Right atrium auricular region (tissue), 2 donors: ENCODE measurements around the gene PLOD2. TPM values are rescaled to one million over a fixed set of nuclear protein-coding genes. Genes with fewer than 3 reads are reported as not detected.

Source experiments
- DNase-seq: peaks from one replicate; pipeline ENCODE4 v3.0.0-alpha.2; 2019; ENCODE audit warnings: low spot score
- H3K27ac ChIP-seq, 2 donors: fragments of 200-600 bp; sonication (generic); 1 replicate in 1 of 2; 2 replicates in 1 of 2; pipeline ENCODE4 v1.5.1; 2016 to 2019
- H3K27me3 ChIP-seq, 2 donors: fragments of 200-600 bp; sonication (generic); one replicate each; pipeline versions ENCODE4 v1.5.1 to v1.6.0; 2017 to 2019
- H3K36me3 ChIP-seq: fragments of 200-600 bp; sonication (generic); one replicate; pipeline ENCODE4 v1.5.1; 2016
- H3K4me1 ChIP-seq, 2 donors: fragments of 200-600 bp; sonication (generic); one replicate each; pipeline versions ENCODE4 v1.5.1 to v1.6.0; 2017 to 2019
- H3K4me3 ChIP-seq, 2 donors: fragments of 200-600 bp; sonication (generic); 1 replicate in 1 of 2; 2 replicates in 1 of 2; pipeline ENCODE4 v1.5.1; 2017 to 2019; ENCODE audit warnings: mild to moderate bottlenecking in 1 of 2, moderate library complexity in 1 of 2
- H3K9me3 ChIP-seq, 2 donors: fragments of 200-600 bp; sonication (generic); one replicate each; pipeline ENCODE4 v1.5.1; 2019
- total RNA-seq, 2 donors: library from RNA; depleted of rRNA; stranded (reverse); fragments of >200 nt; gene quantifications; one replicate each; pipeline ENCODE4 v1.1.0, GENCODE V29; 2016
- TF ChIP-seq, protein P1 (sequence below), 2 donors: fragments of 200-600 bp; sonication (generic); IDR thresholded peaks; one replicate each; pipeline ENCODE4 v1.5.1; 2019; ENCODE audit warnings: antibody characterized with exemption in 2 of 2

PLOD2 gene
- total RNA-seq, 2 donors from 2014 or later: 18.2 to 30.5 TPM

DNA sequence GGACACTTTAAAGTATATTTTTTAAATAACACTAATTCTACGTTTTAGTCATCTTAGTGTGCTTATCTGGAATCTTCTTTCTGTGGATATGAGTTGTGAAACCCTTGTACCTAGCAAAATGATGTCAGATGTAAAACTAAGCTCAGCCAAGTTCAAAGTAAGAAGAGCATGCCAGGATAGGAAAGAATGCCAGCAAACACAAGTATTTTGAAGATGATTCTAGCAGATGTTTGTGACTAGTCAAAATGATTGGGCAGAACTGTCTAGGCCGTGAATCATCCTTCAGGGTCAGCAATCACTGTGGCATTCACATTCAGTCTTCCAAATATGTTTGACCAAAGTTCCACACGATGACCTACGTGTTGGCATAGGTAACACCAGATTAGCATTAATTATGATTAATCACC is 5.4 kb upstream of the PLOD2 start:
- H3K4me1 ChIP-seq: peaks cover 0 to 37% of the 10 kb centered on the region in 2 donors

DNA sequence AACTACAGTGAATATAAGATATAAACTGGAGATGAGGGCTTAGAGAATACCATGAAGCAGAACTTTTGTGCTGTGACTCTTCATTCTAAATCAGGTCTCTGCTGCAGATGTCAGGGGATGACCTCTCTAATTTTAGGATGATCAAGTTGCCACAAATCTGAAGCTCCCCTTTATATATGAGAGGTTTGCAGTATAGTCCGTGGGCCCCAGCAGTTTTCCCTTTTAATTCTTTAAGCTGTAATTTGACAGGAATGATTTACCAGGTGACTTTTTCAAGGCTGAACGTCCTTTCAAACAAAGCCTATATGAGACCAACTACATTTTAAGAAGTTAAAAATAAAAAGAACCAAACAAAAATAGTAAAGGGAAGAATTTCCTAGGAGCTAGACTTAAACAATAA is 4.9 kb upstream of the PLOD2 start:
- Histone ChIP-seq H3K27ac (peak overlapping the region in 1 of 2 donors; percentile 64), H3K36me3 (no peaks in the 10 kb centered on the region), H3K4me3 (no peak overlapping the region), H3K27me3 (no peaks in the 10 kb centered on the region), H3K4me1 (peaks cover 0 to 37% of the 10 kb centered on the region in 2 donors), H3K9me3 (no peaks in the 10 kb centered on the region)
- TF ChIP-seq, protein P1, sequence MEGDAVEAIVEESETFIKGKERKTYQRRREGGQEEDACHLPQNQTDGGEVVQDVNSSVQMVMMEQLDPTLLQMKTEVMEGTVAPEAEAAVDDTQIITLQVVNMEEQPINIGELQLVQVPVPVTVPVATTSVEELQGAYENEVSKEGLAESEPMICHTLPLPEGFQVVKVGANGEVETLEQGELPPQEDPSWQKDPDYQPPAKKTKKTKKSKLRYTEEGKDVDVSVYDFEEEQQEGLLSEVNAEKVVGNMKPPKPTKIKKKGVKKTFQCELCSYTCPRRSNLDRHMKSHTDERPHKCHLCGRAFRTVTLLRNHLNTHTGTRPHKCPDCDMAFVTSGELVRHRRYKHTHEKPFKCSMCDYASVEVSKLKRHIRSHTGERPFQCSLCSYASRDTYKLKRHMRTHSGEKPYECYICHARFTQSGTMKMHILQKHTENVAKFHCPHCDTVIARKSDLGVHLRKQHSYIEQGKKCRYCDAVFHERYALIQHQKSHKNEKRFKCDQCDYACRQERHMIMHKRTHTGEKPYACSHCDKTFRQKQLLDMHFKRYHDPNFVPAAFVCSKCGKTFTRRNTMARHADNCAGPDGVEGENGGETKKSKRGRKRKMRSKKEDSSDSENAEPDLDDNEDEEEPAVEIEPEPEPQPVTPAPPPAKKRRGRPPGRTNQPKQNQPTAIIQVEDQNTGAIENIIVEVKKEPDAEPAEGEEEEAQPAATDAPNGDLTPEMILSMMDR (IDR thresholded peaks at IDR 0.05): no peak
- DNase-seq: no peak

More for the DNA sequence above, 5.4 kb upstream of the PLOD2 start:
- TF ChIP-seq, protein P1 (IDR thresholded peaks at IDR 0.05): no peak
- Histone ChIP-seq H3K27ac (peak overlapping the region in 1 of 2 donors; percentile 64), H3K4me3 (no peak overlapping the region), H3K27me3 (no peaks in the 10 kb centered on the region), H3K36me3 (no peaks in the 10 kb centered on the region), H3K9me3 (no peaks in the 10 kb centered on the region)
- DNase-seq: no peak

DNA sequence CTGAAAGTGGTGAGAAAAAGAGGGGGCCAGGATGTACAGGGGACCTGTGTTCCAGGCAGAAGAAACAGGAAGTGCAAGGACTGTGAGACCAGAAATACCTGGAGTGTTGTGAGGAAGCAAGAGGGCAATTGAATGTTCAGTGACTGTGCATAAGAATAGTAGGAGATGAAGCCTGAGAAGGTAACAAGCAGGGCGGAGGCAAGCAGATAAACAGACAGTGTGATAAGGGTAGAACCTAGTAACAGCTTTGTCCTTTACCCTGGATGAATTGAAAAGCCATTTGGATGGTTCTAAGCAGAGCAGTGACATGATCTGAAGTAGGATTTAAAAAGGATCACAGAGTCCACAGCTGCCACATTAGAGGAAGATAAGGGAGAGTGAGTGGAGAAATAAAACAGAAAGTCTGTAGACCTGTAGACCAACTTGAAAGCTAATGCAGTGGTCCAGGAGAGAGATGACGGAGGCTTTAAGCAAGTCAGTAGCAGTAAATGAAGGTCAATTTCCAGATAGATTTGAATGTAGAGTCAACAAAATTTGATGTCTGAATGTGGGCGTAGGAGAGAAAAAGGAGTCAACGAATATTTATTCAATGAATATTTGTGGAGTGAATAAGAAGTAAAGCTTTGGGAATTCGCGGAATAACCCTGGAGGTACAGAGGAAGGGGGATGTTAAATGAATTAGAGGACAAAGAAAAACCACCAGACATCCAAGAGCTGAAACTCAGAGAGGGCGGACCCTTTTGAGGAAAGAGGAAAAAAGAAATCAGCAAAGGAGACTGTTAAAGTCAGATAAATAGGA is 4.2 kb upstream of the PLOD2 start:
- H3K4me3 ChIP-seq: no peak overlapping the region
- peaks cover 0 to 37% of the 10 kb centered on the region in 2 donors for H3K4me1 ChIP-seq
- no peak for DNase-seq
- no peaks in the 10 kb centered on the region for H3K9me3 ChIP-seq
- no peaks in the 10 kb centered on the region for H3K27me3 ChIP-seq
- peak overlapping the region; percentile 64 for H3K27ac ChIP-seq
- TF ChIP-seq, protein P1 (IDR thresholded peaks at IDR 0.05): no peak
- no peaks in the 10 kb centered on the region for H3K36me3 ChIP-seq

DNA sequence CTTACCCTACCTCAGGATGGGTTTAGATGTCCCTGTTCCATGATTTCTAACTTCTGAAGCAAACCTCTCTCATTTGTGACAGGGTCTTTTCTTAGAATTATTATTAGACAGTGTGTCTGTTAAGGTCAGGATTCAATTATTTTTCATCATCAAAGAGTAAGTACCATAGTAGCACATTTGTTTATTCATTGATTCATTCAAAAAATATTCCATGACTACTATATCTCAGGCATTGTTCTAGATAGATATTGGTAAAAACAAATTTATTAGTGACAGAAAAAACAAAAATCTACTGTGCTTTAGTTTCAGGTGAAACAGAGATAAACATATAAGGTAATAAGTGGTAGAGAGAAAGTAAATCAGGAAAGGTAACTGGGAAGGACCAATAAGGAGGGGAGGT is 3.5 kb upstream of the PLOD2 start:
- no peaks in the 10 kb centered on the region for H3K9me3 ChIP-seq
- DNase-seq: no peak
- H3K4me1 ChIP-seq: peaks cover 0 to 37% of the 10 kb centered on the region in 2 donors
- TF ChIP-seq, protein P1 (IDR thresholded peaks at IDR 0.05): no peak
- H3K36me3 ChIP-seq: no peaks in the 10 kb centered on the region
- H3K27me3 ChIP-seq: no peaks in the 10 kb centered on the region
- no peak overlapping the region for H3K4me3 ChIP-seq
- peak overlapping the region; percentile 64 for H3K27ac ChIP-seq

DNA sequence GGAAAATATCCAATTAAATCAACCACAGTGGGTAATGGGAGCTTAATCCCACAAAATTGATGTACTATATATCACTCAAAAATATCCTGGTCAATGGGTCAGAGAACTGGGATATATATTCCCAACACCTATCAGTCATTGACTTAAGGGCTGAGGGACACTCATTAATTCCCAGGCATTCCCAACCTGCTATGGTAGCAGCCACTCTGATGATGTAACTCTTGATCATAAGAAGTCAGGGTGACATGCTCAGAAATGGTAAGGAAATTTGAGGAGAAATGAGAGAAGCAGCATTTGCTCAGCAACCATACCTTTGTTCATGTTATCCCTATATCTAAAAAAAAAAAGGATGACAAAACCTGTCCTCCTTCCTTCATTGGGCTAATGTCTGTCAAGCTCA is 3.1 kb upstream of the PLOD2 start:
- Histone ChIP-seq H3K36me3 (no peaks in the 10 kb centered on the region), H3K4me3 (no peak overlapping the region), H3K27me3 (no peaks in the 10 kb centered on the region), H3K27ac (peak overlapping the region in 1 of 2 donors; percentile 64), H3K9me3 (no peaks in the 10 kb centered on the region), H3K4me1 (peaks cover 0 to 37% of the 10 kb centered on the region in 2 donors)
- DNase-seq: no peak
- TF ChIP-seq, protein P1 (IDR thresholded peaks at IDR 0.05): no peak
